GM10266 (cell line): ENCODE results near the gene RTN4IP1.
"Not testable (repeated sequence)": the region's sequence is repeated elsewhere in the genome, so short reads cannot be mapped to it uniquely, and the experiment has no call there.

Experiments used
- DNase-seq: peaks from one replicate; pipeline ENCODE4 v3.0.0; 2012; ENCODE audit errors: extremely low spot score
- TF ChIP-seq, protein P1 (sequence below): IDR thresholded peaks from 2 replicates; pipeline ENCODE4 v1.5.1; 2012; ENCODE audit warnings: mild to moderate bottlenecking, low read depth; ENCODE audit not compliant: control insufficient read depth, insufficient read depth; ENCODE audit errors: missing control alignments

Gene RTN4IP1

GRCh38 chr6:106611030-106611429 is 18.3 kb downstream of the RTN4IP1 start:
- no peak for DNase-seq

DNA sequence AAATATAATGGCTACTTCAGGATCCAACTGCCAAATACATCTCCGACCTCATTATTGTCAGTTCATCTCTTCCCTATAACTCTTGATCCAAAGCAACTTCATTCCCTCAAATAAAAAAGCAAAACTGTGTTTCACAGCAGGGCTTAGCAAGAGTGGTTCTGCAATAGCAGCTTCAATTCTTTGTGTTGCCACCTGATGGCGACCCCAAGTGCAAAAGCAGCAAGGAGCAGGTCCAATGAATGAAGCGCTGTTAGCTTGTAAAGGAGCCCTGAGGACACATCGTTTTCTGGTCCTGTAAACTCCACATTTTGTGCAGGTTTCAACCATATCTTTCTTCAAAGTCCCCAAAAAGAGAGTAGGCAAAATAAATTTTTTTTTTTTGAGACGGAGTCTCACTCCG is 19.6 kb downstream of the RTN4IP1 start:
- DNase-seq = no peak
- TF ChIP-seq, protein P1, sequence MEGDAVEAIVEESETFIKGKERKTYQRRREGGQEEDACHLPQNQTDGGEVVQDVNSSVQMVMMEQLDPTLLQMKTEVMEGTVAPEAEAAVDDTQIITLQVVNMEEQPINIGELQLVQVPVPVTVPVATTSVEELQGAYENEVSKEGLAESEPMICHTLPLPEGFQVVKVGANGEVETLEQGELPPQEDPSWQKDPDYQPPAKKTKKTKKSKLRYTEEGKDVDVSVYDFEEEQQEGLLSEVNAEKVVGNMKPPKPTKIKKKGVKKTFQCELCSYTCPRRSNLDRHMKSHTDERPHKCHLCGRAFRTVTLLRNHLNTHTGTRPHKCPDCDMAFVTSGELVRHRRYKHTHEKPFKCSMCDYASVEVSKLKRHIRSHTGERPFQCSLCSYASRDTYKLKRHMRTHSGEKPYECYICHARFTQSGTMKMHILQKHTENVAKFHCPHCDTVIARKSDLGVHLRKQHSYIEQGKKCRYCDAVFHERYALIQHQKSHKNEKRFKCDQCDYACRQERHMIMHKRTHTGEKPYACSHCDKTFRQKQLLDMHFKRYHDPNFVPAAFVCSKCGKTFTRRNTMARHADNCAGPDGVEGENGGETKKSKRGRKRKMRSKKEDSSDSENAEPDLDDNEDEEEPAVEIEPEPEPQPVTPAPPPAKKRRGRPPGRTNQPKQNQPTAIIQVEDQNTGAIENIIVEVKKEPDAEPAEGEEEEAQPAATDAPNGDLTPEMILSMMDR = peak; percentile 53

More at GRCh38 chr6:106611030-106611429, 18.3 kb downstream of the RTN4IP1 start:
- TF ChIP-seq, protein P1 = no peak

DNA sequence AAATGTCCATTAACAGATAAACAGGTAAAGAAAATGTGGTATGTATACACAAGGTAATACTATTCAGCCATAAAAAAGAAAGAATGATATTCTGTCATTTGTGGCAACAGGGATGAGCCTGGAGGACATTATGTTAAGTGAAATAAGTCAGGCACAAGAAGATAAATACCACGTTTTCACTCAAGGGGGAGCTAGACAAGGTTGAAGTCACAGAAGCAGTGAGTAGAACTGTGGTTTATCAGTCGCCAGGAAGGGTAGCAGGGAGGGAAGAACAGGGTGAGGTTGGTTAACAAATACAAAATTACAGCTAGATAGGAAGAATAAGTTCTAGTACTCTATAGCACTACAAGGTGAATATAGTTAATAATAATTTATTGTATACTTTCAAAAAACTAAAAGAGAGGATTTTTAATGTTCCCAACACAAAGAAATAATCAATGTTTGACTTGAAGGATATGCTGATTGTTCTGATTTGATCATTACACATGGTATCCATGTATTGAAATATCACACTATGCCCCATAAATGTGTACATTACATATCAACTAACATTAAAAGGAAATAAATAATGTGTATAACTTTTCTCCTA is 21.1 kb downstream of the RTN4IP1 start:
- DNase-seq = peak; percentile 35
- TF ChIP-seq, protein P1 = peak; percentile 73

DNA sequence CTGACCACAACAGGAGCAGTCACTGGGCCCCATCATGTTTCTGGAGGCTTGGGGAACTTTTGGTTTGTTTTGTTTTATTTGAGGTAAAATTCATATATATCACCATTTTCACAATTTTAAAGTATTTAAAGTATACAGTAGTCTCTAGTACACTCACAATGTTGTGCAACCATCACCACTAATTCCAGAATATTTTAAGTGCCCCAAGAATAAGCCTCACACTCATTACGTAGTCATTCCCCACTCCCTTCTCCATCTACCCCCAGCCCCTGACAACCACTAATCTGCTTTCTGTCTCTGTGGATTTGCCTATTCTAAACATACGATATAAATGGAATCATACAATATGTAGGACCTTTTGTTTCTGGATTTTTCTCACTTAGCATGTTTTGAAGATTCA is 29.0 kb downstream of the RTN4IP1 start:
- TF ChIP-seq, protein P1 = no peak
- DNase-seq = no peak

GRCh38 chr6:106599440-106599839 is 29.9 kb downstream of the RTN4IP1 start:
- DNase-seq = no peak
- TF ChIP-seq, protein P1 = no peak

- TF ChIP-seq, protein P1 = no peak
- no peak for DNase-seq
Measured at GRCh38 chr6:106591111-106591825, 38.0 kb downstream of the RTN4IP1 start.

GRCh38 chr6:106588937-106589336 is 40.4 kb downstream of the RTN4IP1 start:
- not testable (repeated sequence) for DNase-seq
